Measurements from ENCODE around the gene FXYD5. TPM values are rescaled to one million over a fixed set of nuclear protein-coding genes. Genes with fewer than 3 reads are reported as not detected.

FXYD5 gene
- total and polyA plus RNA-seq, 9 of the 15 experiments (the other 6 are each of a cell fraction or from before 2014, with no cell fraction given), result 104 to 537 (median 174) TPM

DNA sequence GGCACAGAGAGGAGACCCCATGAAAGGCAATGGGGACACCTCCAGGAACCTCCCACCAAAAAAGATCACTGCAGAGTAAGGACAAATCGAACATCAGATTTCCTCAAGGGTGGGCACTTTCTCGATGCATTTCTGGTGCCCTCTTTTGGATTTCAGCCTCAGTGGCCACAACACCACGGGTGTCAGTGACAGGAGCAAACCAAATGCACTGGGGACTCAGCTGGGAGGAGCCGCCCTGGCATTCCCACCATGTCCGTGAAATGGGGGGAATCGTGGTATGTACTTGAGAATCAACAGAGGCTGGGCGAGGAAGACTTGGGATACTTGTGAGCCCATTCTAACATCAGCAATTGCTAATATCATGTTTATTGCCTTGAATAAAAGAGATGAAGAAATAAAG lies 57.7 kb downstream of the FXYD5 start:
- H3K27me3 ChIP-seq (ENCODE audit: control insufficient read depth in 2 of 2, insufficient read depth in 2 of 2, low read length in 2 of 2), result no peaks in the 10 kb centered on the region
- no peak for TF ChIP-seq JUNB (CRISPR knock-in tag; conservative IDR thresholded peaks at IDR 0.05)
- no peak overlapping the region for H3K9ac ChIP-seq (ENCODE audit: insufficient read depth in 1 of 2, low read depth in 2 of 2, low read length in 2 of 2)
- ATAC-seq, result no peak
- ChIA-PET POLR2A (interaction anchor here (0.6 kb wide), 1 partner anchor 18 kb away, joined by 3 read pairs; no protein-coding TSS in a partner anchor), CTCF (ENCODE audit: low intra/inter-chr PET ratio) (no interaction called here)
- H4K20me1 ChIP-seq (replicated peaks; ENCODE audit: control insufficient read depth, insufficient read depth, low read length), result no peaks in the 10 kb centered on the region
- no TSS peak for BruUV-seq (replicated peaks)
- H3K9me3 ChIP-seq (replicated peaks; ENCODE audit: control insufficient read depth, insufficient read depth, low read depth, low read length), result peaks cover 6% of the 10 kb centered on the region; the same call in 1 of the 2 replicates
- peaks cover 18% of the 10 kb centered on the region in 2 experiments for H3K4me1 ChIP-seq (replicated peaks in 1 of 2; ENCODE audit: control insufficient read depth in 2 of 2, insufficient read depth in 2 of 2, low read length in 2 of 2)
- no peak overlapping the region for H3K4me2 ChIP-seq (ENCODE audit: insufficient read depth, low read length)
- in situ Hi-C loops (cut with MboI), result no loop called here
- no peak overlapping the region for H3K4me3 ChIP-seq
- 62% methylated on average over 7 of the region's 7 CpGs for WGBS (ENCODE audit: insufficient coverage, low coverage, missing lambda C conversion rate)
- no peak for DNase-seq (ENCODE audit: extremely low read depth in 1 of 4, low spot score in 3 of 4)
- no peaks in the 10 kb centered on the region for H3K79me2 ChIP-seq (ENCODE audit: control insufficient read depth, insufficient read depth, low read length)
- H3K9me1 ChIP-seq (ENCODE audit: control insufficient read depth, insufficient read depth, low read length), result no peaks in the 10 kb centered on the region
- H3K27ac ChIP-seq (ENCODE audit: extremely low read depth, low read depth, low read length), result no peak overlapping the region
- FAIRE-seq, result no peak
- H3K36me3 ChIP-seq (ENCODE audit: control insufficient read depth, insufficient read depth, low read length), result no peaks in the 10 kb centered on the region
- no peak overlapping the region for H2AFZ ChIP-seq (ENCODE audit: low read depth, low read length)
- intact Hi-C loops (cut with micrococcal nuclease), result no loop called here

DNA sequence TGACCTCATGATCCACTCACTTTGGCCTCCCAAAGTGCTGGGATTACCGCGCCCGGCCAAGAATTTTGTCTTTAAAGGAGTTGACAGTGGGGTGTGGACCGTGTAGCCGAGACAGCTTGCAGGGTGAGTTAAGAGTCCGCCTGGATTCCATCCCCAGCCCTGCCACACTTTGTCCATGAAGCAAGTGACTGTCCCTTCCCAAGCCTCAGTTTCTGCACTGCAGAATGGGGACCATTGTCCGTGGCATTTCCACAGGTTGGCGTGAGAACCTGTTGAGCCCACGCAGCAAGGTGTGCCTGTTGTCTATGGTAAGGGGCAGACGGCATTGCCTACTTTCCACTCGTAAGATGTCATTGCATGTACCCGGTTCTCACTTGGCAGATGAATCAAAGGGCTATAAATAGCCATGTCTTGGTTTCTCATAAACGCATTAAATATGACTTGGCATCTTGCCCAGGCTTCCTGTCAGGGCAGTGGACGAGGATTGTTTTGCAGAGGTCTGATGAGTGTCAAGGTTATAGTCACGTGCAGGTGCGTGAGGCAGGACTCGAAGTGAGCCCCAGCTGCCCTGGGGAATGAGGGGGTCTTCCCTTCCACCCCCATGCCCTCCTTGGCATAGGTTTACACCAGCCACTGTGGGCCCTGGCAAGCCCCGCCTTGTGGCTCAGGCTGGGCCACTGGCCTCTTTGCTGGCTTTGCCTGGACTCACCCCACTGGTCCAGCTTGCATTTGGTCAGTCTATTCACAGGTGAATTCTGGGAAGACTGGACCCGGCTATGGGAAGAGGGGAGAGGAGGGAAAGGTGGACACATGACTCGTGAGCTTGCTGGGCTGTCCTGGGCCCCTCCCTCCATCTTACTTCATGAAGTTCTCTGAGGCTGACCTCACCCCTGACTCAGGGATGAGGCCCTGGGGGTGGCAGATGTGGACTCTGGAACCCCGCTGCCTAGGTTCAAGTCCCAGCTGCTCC lies 59.4 kb downstream of the FXYD5 start:
- peak overlapping the region in 1 of 2 experiments; percentile 54; a peak in 1 of 4 replicates for H3K9ac ChIP-seq (ENCODE audit: insufficient read depth in 1 of 2, low read depth in 2 of 2, low read length in 2 of 2)
- FAIRE-seq (peak; percentile 19), ATAC-seq (peak; percentile 17; the same call in 2 of the 3 replicates), DNase-seq (ENCODE audit: extremely low read depth in 1 of 4, low spot score in 3 of 4) (peak in 2 of 4 experiments; percentile 13 to 50)
- H3K27me3 ChIP-seq (ENCODE audit: control insufficient read depth in 2 of 2, insufficient read depth in 2 of 2, low read length in 2 of 2), result no peaks in the 10 kb centered on the region
- H3K27ac ChIP-seq (ENCODE audit: extremely low read depth, low read depth, low read length), result no peak overlapping the region
- no peak overlapping the region for H3K4me2 ChIP-seq (ENCODE audit: insufficient read depth, low read length)
- H4K20me1 ChIP-seq (replicated peaks; ENCODE audit: control insufficient read depth, insufficient read depth, low read length), result no peaks in the 10 kb centered on the region
- H2AFZ ChIP-seq (ENCODE audit: low read depth, low read length), result no peak overlapping the region
- H3K9me1 ChIP-seq (ENCODE audit: control insufficient read depth, insufficient read depth, low read length), result no peaks in the 10 kb centered on the region
- in situ Hi-C loops (cut with MboI) (no loop called here), intact Hi-C loops (cut with micrococcal nuclease) (no loop called here)
- BruUV-seq (replicated peaks), result no TSS peak
- ChIA-PET CTCF (ENCODE audit: low intra/inter-chr PET ratio) (no interaction called here), POLR2A (interaction anchor here (1.0 kb wide), 1 partner anchor 10 kb away, joined by 3 read pairs; no protein-coding TSS in a partner anchor)
- peaks cover 8% of the 10 kb centered on the region for H3K9me3 ChIP-seq (replicated peaks; ENCODE audit: control insufficient read depth, insufficient read depth, low read depth, low read length)
- peaks cover 18% of the 10 kb centered on the region in 2 experiments for H3K4me1 ChIP-seq (replicated peaks in 1 of 2; ENCODE audit: control insufficient read depth in 2 of 2, insufficient read depth in 2 of 2, low read length in 2 of 2)
- H3K4me3 ChIP-seq, result no peak overlapping the region
- no peaks in the 10 kb centered on the region for H3K79me2 ChIP-seq (ENCODE audit: control insufficient read depth, insufficient read depth, low read length)
- no peaks in the 10 kb centered on the region for H3K36me3 ChIP-seq (ENCODE audit: control insufficient read depth, insufficient read depth, low read length)
- 37% methylated on average over 20 of the region's 21 CpGs for WGBS (ENCODE audit: insufficient coverage, low coverage, missing lambda C conversion rate)
- TF ChIP-seq SOX6 (IDR thresholded peaks at IDR 0.05) (0 out of 2 replicates have a peak, but pooled peaks have one; percentile 18), FOSL1 (tag; conservative IDR thresholded peaks at IDR 0.05) (0 out of 2 replicates have a peak, but pooled peaks have one; percentile 26), MAZ (CRISPR knock-in tag; conservative IDR thresholded peaks at IDR 0.05 in 1 of 2, IDR thresholded peaks at IDR 0.05 in 1 of 2) (no peak), MEIS2 (IDR thresholded peaks at IDR 0.05; ENCODE audit: partially characterized antibody) (peak; percentile 37), ZNF507 (tag; conservative IDR thresholded peaks at IDR 0.05) (no peak)
- TF ChIP-seq, protein P1, sequence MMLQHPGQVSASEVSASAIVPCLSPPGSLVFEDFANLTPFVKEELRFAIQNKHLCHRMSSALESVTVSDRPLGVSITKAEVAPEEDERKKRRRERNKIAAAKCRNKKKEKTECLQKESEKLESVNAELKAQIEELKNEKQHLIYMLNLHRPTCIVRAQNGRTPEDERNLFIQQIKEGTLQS (IDR thresholded peaks at IDR 0.05), result peak; percentile 68
- TF ChIP-seq, protein P1 (CRISPR knock-in tag; conservative IDR thresholded peaks at IDR 0.05), result no peak
- TF ChIP-seq, protein P2, sequence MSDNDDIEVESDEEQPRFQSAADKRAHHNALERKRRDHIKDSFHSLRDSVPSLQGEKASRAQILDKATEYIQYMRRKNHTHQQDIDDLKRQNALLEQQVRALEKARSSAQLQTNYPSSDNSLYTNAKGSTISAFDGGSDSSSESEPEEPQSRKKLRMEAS (CRISPR knock-in tag; IDR thresholded peaks at IDR 0.05), result 0 out of 2 replicates have a peak, but pooled peaks have one; percentile 34
- TF ChIP-seq, protein P3, sequence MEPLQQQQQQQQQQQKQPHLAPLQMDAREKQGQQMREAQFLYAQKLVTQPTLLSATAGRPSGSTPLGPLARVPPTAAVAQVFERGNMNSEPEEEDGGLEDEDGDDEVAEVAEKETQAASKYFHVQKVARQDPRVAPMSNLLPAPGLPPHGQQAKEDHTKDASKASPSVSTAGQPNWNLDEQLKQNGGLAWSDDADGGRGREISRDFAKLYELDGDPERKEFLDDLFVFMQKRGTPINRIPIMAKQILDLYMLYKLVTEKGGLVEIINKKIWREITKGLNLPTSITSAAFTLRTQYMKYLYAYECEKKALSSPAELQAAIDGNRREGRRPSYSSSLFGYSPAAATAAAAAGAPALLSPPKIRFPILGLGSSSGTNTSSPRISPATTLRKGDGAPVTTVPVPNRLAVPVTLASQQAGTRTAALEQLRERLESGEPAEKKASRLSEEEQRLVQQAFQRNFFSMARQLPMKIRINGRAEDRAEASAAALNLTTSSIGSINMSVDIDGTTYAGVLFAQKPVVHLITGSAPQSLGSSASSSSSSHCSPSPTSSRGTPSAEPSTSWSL (CRISPR knock-in tag; IDR thresholded peaks at IDR 0.05; ENCODE audit: borderline replicate concordance), result no peak
